ENCODE results near the gene CTRL.
A peak's percentile ranks its signal among the peaks of the same experiment; 100 is the strongest.
"Not testable (repeated sequence)": the region's sequence is repeated elsewhere in the genome, so short reads cannot be mapped to it uniquely, and the experiment has no call there.

CTRL gene

GRCh38 chr16:67927131-67927941, 4.3 kb downstream of the CTRL start:
- no peak overlapping the region for H3K27ac ChIP-seq

GRCh38 chr16:67926181-67926750, 5.4 kb downstream of the CTRL start:
- H3K27ac ChIP-seq: peak overlapping the region; percentile 12
- no peak for DNase-seq (ENCODE audit: low read depth, low spot score)

More at GRCh38 chr16:67927131-67927941, 4.3 kb downstream of the CTRL start:
- DNase-seq (ENCODE audit: low read depth, low spot score): no peak

- peak overlapping the region; percentile 21 for H3K27ac ChIP-seq
- no peak for DNase-seq (ENCODE audit: low read depth, low spot score)
Observed at GRCh38 chr16:67924140-67924906, 7.3 kb downstream of the CTRL start.

GRCh38 chr16:67923414-67924116, 8.1 kb downstream of the CTRL start:
- peak overlapping the region; percentile 21 for H3K27ac ChIP-seq
- DNase-seq (ENCODE audit: low read depth, low spot score): no peak

- no peak for DNase-seq (ENCODE audit: low read depth, low spot score)
- H3K27ac ChIP-seq: peak overlapping the region; percentile 21
Observed at GRCh38 chr16:67922740-67923139, 8.9 kb downstream of the CTRL start.

- DNase-seq (ENCODE audit: low read depth, low spot score): no peak
- no peak overlapping the region for H3K27ac ChIP-seq
Observed at GRCh38 chr16:67922221-67922620, 9.4 kb downstream of the CTRL start.

GRCh38 chr16:67919622-67920221, 11.9 kb downstream of the CTRL start:
- DNase-seq (ENCODE audit: low read depth, low spot score): no peak

GRCh38 chr16:67917852-67918236, 13.8 kb downstream of the CTRL start:
- H3K27ac ChIP-seq: no peak overlapping the region
- peak; percentile 57 for DNase-seq (ENCODE audit: low read depth, low spot score)

More at GRCh38 chr16:67919622-67920221, 11.9 kb downstream of the CTRL start:
- no peak overlapping the region for H3K27ac ChIP-seq

GRCh38 chr16:67917140-67917851, 14.4 kb downstream of the CTRL start:
- no peak for DNase-seq (ENCODE audit: low read depth, low spot score)
- H3K27ac ChIP-seq: no peak overlapping the region

- no peak for DNase-seq (ENCODE audit: low read depth, low spot score)
- H3K27ac ChIP-seq: no peak overlapping the region
Observed at GRCh38 chr16:67915831-67916723, 15.6 kb downstream of the CTRL start.

- DNase-seq (ENCODE audit: low read depth, low spot score); H3K27ac ChIP-seq: not testable (repeated sequence)
Observed at GRCh38 chr16:67915496-67915769, 16.2 kb downstream of the CTRL start.

GRCh38 chr16:67914758-67915495, 16.7 kb downstream of the CTRL start:
- no peak for DNase-seq (ENCODE audit: low read depth, low spot score)
- no peak overlapping the region for H3K27ac ChIP-seq

- no peak for DNase-seq (ENCODE audit: low read depth, low spot score)
- no peak overlapping the region for H3K27ac ChIP-seq
Observed at GRCh38 chr16:67910158-67910557, 21.5 kb downstream of the CTRL start.

- no peak overlapping the region for H3K27ac ChIP-seq
- no peak for DNase-seq (ENCODE audit: low read depth, low spot score)
Observed at GRCh38 chr16:67909056-67909742, 22.5 kb downstream of the CTRL start.

GRCh38 chr16:67907397-67908180, 24.1 kb downstream of the CTRL start:
- H3K27ac ChIP-seq: no peak overlapping the region
- DNase-seq (ENCODE audit: low read depth, low spot score): no peak

GRCh38 chr16:67902831-67903230, 28.8 kb downstream of the CTRL start:
- H3K27ac ChIP-seq: no peak overlapping the region
- DNase-seq (ENCODE audit: low read depth, low spot score): no peak

GRCh38 chr16:67901734-67902133, 29.9 kb downstream of the CTRL start:
- no peak overlapping the region for H3K27ac ChIP-seq
- DNase-seq (ENCODE audit: low read depth, low spot score): no peak

Measured in epithelial cell of prostate (primary cell).